HepG2 (cell line): ENCODE measurements around the gene POLH.

Experiments used
- ATF2 ChIP-seq: sonication (generic); formaldehyde crosslinking; IDR thresholded peaks from 2 replicates; pipeline ENCODE4 v1.4.0; 2020; ENCODE audit warnings: missing genetic modification reagents
- EHMT2 ChIP-seq: fragments of 200-600 bp; sonication (generic); IDR thresholded peaks from 2 replicates; pipeline ENCODE4 v1.7.0; 2017; ENCODE audit warnings: antibody characterized with exemption, low read depth, low read length, borderline replicate concordance
- EP300 ChIP-seq, 3 experiments: sonication (generic) in 1 of 3; formaldehyde crosslinking in 1 of 3; IDR thresholded peaks; 2 replicates each; pipeline versions ENCODE4 v1.5.1 to v1.6.1; 2011 to 2020; ENCODE audit warnings: low read depth in 2 of 3, low read length in 2 of 3, borderline replicate concordance in 1 of 3, improper control_type of control experiment in 1 of 3, mild to moderate bottlenecking in 1 of 3, missing genetic modification reagents in 1 of 3, moderate library complexity in 1 of 3
- GTF3A ChIP-seq: sonication (generic); formaldehyde crosslinking; conservative IDR thresholded peaks from 2 replicates; pipeline ENCODE4 v1.4.0; 2020; ENCODE audit warnings: mild to moderate bottlenecking, missing genetic modification reagents
- HIVEP1 ChIP-seq: sonication (generic); formaldehyde crosslinking; IDR thresholded peaks from 2 replicates; pipeline ENCODE4 v1.4.0; 2020; ENCODE audit warnings: mild to moderate bottlenecking, missing genetic modification reagents
- IRF2 ChIP-seq: IDR thresholded peaks from 2 replicates; pipeline ENCODE4 v1.6.1; 2018; ENCODE audit warnings: missing genetic modification reagents, missing compliant biosample characterization
- POLR2AphosphoS5 ChIP-seq: IDR thresholded peaks from 2 replicates; pipeline ENCODE4 v1.6.1; 2012; ENCODE audit warnings: low read depth, low read length
- RNF2 ChIP-seq: fragments of 450-650 bp; conservative IDR thresholded peaks from 2 replicates; pipeline ENCODE4 v1.6.1; 2016; ENCODE audit warnings: low read depth
- YY1 ChIP-seq: IDR thresholded peaks from 2 replicates; pipeline ENCODE4 v1.6.1; 2011; ENCODE audit warnings: low read length, low read depth, moderate library complexity, mild to moderate bottlenecking; ENCODE audit not compliant: insufficient read depth, insufficient replicate concordance
- ZBTB33 ChIP-seq: sonication (generic); formaldehyde crosslinking; IDR thresholded peaks from 2 replicates; pipeline ENCODE4 v1.4.0; 2020; ENCODE audit warnings: missing genetic modification reagents
- ZBTB4 ChIP-seq: sonication (generic); formaldehyde crosslinking; IDR thresholded peaks from 2 replicates; pipeline ENCODE4 v1.4.0; 2020; ENCODE audit warnings: missing genetic modification reagents, mild to moderate bottlenecking, borderline replicate concordance
- ZNF33A ChIP-seq: sonication (generic); formaldehyde crosslinking; IDR thresholded peaks from 2 replicates; pipeline ENCODE4 v1.5.1; 2020; ENCODE audit warnings: missing genetic modification reagents, mild to moderate bottlenecking, moderate library complexity, borderline replicate concordance
- ZNF780A ChIP-seq: sonication (generic); formaldehyde crosslinking; IDR thresholded peaks from 2 replicates; pipeline ENCODE4 v1.8.0; 2022; ENCODE audit warnings: mild to moderate bottlenecking, missing genetic modification reagents, moderate library complexity
- ZZZ3 ChIP-seq: sonication (generic); formaldehyde crosslinking; IDR thresholded peaks from 2 replicates; pipeline ENCODE4 v1.4.0; 2020; ENCODE audit warnings: missing genetic modification reagents, mild to moderate bottlenecking, borderline replicate concordance

GRCh38 chr6:43540507-43540906, 35.5 kb upstream of the POLH start:
- TF ChIP-seq POLR2AphosphoS5 (no peak), HIVEP1 (CRISPR knock-in tag) (no peak), ZBTB4 (CRISPR knock-in tag) (no peak), YY1 (no peak), ATF2 (no peak), EP300 (IDR thresholded peaks at IDR 0.05; ENCODE audit: low read depth in 2 of 2, low read length in 2 of 2) (no peak), EP300 (CRISPR knock-in tag; IDR thresholded peaks at IDR 0.05; ENCODE audit: borderline replicate concordance) (no peak), ZBTB33 (CRISPR knock-in tag) (no peak), ZNF33A (CRISPR knock-in tag) (no peak), EHMT2 (no peak), IRF2 (no peak), ZZZ3 (CRISPR knock-in tag) (no peak), ZNF780A (CRISPR knock-in tag) (no peak), GTF3A (CRISPR knock-in tag) (no peak), RNF2 (no peak)
